GM19025 (cell line): Measurements from ENCODE around the gene PLEKHO2.

Experiments
- ATAC-seq: cut with Tn5 transposase; IDR thresholded peaks from one replicate; pipeline ENCODE4 v1.9.1; 2021; ENCODE audit warnings: mild to moderate bottlenecking, low read depth, moderate library complexity; ENCODE audit not compliant: unreplicated experiment

The PLEKHO2 gene

GRCh38 chr15:64891561-64891960 is 49.8 kb downstream of the PLEKHO2 start:
- no peak for ATAC-seq

DNA sequence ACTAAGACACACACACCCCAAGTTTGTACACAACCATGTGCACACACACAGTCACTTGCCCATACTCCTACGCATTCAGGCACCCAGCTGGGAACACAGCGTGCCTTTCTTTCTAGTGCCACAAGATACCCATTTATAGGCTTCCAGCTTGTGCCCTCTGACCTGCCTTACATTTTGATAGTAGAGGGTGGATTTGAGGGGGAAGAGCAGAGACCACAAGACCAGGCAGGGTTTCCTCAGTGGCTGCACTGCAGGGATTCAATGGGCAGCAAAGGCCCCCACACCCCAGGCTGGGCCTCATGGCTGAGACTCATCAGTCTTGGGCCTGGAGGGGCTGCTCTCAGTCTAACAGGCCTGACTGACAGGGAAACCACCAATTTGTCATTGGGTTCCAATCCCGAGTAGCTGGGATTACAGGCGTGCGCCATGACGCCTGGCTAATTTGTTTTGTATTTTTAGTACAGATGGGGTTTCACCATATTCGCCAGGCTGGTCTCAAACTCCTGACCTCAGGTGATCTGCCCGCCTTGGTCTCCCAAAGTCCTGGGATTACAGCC is 51.2 kb downstream of the PLEKHO2 start:
- no peak for ATAC-seq

DNA sequence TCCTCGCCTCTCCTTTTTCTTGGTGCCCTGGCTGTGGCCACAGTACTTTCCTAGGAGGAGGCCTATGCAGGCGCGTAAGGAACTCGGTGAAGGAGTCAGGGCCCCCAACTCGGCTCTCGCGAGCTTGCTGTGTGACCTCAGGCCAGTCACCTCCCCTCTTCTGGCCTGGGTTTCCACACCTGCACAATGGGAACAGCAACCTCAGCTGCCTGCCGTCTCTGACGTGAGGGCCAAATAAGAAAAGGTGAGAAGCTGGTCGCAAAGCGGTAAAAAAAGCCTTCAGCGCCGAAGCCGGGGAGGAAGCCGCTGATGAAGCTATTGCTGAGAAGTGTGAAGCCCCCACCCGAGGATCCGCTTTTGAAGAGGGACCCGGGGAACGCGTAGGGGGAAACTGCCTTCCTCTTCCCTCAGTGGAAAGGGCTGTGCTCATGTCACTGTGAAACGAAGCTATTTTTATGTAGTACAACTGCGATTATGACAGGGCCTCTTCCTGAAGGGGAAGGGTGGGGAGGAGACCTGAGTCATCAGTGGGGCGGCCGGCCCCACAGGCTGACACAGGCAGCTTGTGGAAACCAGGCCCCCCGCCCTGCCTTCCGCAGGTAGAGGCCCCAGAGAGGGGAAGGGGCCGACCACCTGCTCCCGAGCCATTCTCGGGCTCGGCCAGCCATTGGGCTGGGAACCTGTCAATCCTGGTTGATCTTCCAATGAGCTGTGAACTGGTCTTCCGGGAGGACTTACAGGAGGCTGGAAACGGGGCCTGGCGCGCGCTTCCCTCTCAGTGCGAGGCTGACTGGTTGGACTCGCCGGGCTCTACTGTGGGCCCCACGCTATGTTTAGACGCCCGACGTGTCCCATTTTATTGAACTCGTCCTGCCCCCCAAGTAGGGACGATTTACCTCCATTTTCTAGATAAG is 52.0 kb downstream of the PLEKHO2 start:
- peak; percentile 64 for ATAC-seq

DNA sequence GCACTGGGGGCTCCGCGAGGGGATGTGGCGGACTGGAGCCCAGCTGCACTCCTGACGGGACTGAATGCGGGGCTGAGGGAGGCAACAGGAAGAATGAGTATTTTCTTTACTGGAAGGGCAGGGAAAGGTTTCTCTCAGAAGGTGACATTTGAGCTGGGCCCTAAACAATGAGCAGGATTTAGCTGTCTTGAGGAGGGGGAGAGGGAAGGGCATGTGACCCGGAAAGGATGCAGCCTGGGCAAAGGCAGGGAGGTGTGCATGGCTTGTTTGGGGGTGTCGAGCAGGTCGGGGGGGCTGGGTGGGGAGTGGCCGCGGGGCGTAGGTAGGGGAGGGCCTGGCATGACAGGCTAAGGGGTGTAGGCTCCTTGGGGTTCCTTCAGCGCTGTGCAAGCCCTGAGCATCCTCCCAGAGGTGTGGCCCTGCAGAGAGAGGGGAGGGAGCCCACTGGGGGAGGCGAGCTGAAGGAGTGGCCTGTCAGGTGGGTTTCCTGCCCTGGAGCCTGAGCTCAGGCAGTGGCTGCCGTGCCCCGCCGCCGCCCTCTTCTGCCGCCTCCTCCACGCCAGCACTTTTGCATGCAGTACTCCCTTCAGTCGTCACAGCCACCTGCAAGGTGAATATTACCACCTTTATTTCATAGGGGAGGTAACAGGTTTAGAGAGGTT is 52.8 kb downstream of the PLEKHO2 start:
- no peak for ATAC-seq

- no peak for ATAC-seq
Observed at GRCh38 chr15:64895285-64896065, 53.8 kb downstream of the PLEKHO2 start.

- ATAC-seq: no peak
Observed at GRCh38 chr15:64896371-64897069, 54.8 kb downstream of the PLEKHO2 start.

GRCh38 chr15:64897345-64897985 is 55.8 kb downstream of the PLEKHO2 start:
- no peak for ATAC-seq

- ATAC-seq: no peak
Observed at GRCh38 chr15:64898406-64898805, 56.7 kb downstream of the PLEKHO2 start.

DNA sequence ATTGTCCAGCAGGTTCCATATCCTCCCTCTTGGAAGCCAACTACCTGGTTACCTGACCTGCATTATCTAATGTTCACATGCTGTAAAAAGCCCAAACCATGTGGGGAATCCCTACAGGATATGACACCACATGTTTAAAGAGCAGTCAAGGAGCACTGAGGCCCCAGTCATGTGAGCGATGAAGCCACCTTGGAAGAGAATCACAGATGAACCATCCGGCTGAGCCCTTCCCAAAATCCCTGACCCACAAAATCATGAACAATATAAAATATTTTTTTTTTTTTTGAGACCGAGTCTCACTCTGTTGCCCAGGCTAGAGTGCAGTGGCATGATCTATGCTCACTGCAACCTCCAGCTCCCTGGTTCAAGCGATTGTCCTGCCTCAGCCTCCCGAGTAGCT is 59.4 kb downstream of the PLEKHO2 start:
- no peak for ATAC-seq

GRCh38 chr15:64901914-64902313 is 60.2 kb downstream of the PLEKHO2 start:
- no peak for ATAC-seq

DNA sequence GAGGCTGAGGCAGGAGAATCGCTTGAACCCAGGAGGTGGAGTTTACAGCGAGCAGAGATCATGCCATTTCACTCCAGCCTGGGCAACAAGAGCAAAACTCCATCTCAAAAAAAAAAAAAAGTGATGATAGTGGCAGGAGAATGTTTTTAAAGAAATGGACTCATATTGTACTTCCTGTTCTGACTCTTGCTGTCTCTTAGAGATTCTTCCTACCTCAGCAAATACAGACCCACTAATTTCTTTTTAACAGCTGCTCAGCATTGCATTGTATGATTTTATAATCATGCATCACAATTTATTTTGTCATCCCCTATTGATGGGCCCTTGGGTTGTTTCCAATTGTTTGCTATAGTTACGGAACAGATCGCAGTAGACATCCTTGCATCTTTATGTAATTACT is 61.1 kb downstream of the PLEKHO2 start:
- ATAC-seq: no peak

DNA sequence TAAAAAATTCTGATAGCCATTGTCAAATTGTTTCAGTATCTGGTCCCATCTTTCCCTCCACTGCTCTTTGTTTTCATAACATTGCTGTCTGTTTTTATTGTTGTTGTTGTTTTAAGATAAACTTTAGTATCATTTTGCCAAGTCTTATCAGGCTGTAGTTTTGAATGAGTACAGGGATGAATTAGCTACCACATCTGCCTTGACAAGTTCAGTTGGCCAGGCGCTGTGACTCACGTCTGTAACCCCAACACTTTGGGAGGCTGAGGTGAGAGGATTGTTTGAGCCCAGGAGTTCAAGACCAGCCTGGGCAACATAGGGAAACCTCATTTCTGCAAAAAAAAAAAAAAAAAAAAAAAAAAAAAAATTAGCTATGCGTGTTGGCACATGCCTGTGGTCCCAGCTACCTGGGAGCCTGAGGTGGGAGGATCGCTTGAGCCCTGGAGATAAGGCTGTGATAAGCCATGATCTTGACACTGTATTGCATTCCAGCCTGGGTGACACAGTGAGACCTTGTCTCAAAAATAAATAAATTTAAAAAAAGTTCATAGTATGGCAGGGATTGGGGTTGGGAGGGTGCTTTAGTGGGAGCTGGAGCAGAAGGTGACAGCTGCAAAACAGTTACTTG is 61.7 kb downstream of the PLEKHO2 start:
- ATAC-seq: no peak

DNA sequence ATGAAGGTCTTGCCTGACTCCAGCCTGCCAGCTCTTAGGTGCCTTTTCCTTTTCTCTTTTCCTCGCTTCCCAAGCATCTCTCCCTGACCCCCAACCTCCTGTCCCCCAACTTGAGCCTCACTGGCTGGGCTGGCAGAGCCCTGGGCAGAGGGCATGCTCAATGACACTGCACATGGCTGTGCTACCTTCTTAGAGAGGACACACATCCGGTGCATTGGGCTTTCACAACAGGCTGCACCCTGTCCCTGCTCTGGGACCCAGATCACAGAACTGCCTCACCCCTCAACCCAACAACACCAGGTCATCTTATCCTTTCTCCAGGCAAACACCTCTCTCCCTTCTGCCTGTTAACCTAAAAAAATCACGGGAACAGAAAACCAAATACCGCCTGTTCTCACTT is 62.5 kb downstream of the PLEKHO2 start:
- ATAC-seq: no peak

GRCh38 chr15:64905119-64905831 is 63.6 kb downstream of the PLEKHO2 start:
- ATAC-seq: peak; percentile 43

DNA sequence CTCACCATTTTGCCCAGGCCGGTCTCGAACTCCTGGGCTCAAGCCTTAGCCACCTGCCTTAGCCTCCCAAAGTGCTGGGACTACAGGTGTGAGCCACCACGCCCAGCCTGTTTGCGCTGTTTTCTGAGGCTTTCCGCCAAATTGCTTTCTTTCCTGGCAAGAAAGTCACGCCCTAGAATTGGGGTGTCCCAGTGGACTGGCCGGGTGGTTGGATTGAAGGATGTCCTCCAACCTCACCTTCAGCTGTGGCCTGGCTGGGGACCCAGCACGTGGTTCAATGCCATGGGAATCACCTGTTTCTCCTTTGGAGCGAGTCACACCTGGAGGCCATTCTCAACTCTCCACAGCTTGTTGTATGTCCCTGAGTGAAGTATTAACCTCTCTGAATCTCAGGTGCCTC is 64.2 kb downstream of the PLEKHO2 start:
- ATAC-seq: no peak

- ATAC-seq: no peak
Observed at GRCh38 chr15:64906402-64906801, 64.7 kb downstream of the PLEKHO2 start.

DNA sequence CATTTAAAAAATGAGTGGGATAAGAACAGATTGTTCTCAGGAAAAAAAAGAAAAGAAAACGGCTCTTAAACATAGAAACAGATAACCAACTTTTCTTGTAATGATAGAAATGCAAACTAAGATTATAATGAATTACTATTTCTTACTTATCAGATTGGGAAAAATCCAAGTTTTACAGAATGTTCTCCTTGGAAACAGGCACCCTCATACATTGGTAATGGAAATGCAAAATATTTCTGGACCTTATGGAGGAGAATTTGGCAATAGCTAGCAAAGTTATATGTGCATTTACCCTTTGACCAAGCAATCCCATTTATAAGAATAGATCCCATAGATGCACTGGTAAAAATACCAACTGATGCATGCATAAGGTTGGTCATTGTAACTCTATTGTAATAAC is 66.3 kb downstream of the PLEKHO2 start:
- ATAC-seq: no peak

DNA sequence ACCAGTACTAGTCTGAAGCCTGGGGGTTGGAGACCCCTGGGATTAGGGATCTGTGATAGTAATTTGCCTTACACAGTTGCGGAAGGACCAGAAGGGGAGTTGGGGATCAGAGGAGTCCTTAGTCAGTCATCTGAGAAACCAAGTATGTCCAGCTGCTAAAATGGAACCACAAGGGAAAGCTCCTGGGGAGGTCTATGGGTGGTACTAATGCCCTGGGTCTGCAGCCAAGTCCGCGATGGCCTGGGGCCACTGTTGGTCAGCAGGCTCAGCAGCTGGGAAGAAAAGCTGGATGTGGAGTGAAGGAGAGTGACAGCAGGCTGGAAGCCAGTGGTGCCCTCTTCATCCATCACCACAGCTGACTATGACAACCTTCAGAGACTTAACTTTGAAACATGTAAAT is 67.8 kb downstream of the PLEKHO2 start:
- ATAC-seq: no peak
